ENCODE data around the gene CDYL.

CDYL gene

DNA sequence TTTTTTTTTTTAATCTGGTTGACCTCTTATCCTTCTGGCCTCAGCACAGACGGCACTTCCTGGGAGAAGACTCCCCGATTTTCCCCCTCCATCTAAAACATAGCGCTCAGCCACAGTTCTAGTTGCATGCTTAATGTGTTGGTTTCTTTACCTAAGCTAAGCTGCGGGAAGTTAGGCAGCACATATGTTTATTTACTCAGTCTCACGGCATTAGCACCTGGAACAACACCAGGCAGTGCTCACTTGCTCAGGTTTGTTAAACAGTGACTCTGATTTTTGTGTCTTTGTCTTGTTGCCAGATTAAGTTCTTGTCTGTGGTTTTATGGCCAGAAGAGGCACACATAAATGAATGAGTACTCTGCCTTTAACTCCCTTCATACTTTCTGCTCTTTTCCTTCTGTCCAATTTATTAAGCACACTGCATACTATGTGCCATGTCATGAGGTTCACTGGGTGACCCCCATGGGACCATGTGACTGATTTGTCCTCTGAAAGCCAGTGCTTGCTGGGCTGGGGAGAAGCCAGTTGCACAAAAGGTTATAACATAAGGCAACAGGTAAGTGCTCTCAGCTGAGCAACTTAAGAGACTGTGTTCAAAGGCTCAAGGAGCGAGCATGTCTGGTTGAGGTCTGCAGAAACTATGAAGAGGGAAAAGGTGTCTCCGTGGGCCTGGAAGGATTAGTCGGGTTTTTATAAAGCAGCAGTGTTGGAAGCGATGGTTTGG, 134.0 kb downstream of the CDYL start:
- no peak for DNase-seq

- DNase-seq, result no peak
These were observed 136.4 kb downstream of the CDYL start for GRCh38 chr6:4912559-4912958.

GRCh38 chr6:4913705-4914419, 137.7 kb downstream of the CDYL start:
- no peak for DNase-seq

DNA sequence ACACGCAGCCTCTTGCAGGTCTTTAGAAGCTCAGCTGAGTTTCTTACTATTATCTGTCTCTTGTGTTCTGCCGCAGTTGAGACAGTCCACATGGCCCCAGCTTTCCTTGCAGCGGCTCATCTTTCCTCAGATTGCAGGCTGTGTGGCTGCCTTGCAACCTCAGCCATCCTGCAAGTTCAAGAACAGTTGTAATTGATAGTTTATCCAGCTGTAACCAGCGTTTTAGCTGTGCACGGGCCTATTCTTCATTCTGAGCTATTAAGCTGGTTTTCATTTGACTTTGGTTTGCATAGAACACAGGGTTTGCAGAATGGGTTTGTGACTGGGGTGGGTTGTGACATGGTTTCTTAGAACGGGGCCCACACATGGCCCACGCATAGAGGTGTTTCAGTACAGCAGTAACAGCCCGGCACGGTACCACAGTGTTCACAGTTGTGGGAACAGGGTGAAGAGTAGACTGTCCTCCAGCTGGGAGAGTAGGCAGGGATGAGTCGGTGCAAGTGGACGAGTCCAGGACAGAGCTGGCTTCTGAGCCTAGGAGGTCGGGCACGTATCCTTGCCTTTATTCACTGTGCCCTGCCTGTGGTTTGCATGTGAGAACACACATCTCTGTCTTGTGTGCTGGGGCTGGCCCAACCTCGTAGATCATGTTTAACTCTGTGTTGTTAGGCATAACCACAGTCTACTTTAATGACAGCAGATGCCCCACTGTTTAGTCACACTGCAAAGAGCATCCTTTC, 138.4 kb downstream of the CDYL start:
- no peak for DNase-seq

GRCh38 chr6:4916954-4917561, 140.9 kb downstream of the CDYL start:
- DNase-seq, result no peak

- DNase-seq, result no peak
These were observed 144.8 kb downstream of the CDYL start for GRCh38 chr6:4920914-4921410.

DNA sequence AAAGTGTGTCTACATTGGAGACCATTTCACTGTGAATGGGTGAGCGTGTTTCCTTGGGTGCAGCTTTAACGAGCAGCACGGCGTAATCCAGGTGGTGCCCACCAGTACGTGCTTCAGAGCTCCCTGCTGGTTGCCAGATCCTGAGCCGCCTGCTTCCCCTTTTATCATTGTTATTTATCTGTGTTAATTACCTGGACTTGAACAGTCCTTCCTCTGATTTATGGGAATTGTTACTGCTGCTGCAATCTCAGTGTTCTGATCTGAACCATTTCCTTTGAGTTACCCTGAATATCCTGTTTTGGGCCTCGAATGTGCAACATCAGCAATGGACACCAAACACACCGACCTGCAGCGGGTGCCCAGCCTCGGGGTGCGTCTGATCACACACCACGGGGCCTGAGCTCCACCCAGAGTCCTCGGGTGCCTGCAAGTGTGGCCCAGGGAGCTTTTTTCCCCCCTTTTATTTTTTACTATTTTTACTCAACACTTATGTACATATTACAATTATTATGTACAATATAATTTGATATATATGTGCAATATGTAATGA, 146.4 kb downstream of the CDYL start:
- DNase-seq, result no peak

- no peak for DNase-seq
These were observed 146.9 kb downstream of the CDYL start for GRCh38 chr6:4923081-4923480.

- no peak for DNase-seq
These were observed 148.6 kb downstream of the CDYL start for GRCh38 chr6:4924661-4925271.

- DNase-seq, result no peak
These were observed 149.4 kb downstream of the CDYL start for GRCh38 chr6:4925580-4925979.

GRCh38 chr6:4928426-4928825, 152.2 kb downstream of the CDYL start:
- DNase-seq, result peak; percentile 96

DNA sequence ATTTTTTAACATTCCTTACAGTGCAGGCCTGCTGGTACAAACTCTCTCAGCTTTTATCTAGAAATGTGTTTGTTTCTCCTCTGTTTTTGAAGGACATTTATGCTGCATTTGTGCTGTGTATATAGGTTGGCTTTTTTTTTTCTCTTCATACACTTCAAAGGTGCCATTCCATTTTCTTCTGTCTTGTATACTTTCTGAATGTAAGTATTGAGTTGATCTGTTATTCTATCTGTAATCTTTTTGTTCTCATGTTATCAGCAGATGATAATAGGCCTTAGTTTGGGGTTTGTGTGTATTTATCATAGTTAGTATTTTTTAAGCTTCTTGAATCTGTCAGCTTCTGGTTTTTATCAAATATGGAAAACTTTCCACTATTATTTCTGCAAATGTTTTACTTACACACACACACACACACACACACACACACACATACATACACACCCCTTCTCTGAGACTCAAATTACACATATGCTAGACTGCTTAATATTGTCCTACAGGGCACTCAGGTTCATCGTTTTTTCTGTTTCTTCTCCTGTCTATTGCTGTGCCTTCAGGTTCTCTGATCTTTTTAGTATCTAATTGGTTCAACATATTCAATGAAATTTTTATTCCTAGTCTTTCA, 153.0 kb downstream of the CDYL start:
- DNase-seq, result peak; percentile 46

DNA sequence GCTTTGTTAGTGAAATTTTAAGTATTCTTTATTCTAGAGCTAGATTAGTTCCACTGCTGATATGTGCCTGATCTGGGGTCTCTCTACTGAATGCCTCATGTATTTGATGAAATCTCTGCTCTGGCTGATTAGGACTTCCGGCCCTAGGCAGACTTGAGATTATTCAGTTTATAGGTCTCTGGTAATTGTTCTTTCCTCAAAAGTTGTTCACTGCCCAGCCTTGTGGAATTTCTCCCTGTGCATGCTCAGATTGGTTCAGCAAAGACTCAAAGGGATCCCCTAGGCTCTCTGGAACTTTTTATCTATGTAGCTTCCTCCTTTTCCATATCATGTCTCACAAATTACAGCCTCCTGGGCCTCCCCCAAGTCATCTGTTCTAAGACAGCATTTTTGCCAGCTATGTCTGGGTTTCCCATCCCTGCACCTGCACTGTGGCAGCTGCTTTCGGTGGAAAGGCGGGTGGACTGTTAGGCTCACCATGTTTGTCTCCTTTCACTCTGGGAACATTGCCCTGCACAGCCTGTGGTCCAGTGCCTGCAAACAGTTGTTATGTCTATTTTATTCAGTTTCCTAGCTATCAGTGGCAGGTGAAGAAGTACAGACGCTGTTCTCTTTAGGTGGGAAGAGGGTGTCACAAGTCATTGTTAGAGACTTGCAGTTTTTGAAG, 154.0 kb downstream of the CDYL start:
- DNase-seq, result peak; percentile 69

DNA sequence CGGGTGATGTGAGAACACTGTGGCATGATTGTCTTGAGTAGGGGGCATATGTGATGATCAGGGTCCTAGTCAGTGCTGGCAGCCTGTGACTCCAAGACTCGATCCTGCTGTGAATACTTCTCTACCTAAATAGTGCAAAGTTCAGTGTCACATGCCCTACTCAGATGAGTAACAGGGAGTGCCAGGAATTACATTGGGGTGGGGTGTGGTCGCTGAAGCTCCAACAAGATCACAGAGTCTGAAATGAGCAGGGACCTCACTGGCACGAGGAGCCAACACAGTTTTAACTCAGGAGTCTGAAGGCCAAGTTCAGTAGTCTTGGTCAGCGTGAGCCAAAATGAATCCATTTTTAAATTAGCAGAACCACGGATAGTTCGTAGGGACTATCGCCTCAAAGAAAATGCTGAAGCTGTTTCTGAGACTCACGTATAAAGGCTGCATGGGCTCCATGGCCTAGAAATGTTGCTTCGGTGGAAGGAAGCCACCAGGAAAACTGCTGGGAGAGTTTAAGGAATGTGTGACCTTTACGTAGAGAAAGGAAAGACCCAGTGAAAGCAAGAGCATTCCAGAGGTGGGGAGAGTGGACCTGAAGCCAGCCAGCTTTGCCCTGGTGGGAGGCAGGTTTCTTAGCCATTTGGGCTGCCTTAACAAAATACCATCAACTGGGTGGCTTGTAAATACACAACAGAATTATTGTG, 155.5 kb downstream of the CDYL start:
- DNase-seq, result no peak

GRCh38 chr6:4932228-4932903, 156.2 kb downstream of the CDYL start:
- no peak for DNase-seq

- no peak for DNase-seq
These were observed 159.3 kb downstream of the CDYL start for GRCh38 chr6:4935486-4935885.

GRCh38 chr6:4935975-4936680, 159.9 kb downstream of the CDYL start:
- DNase-seq, result no peak

- DNase-seq, result peak; percentile 83
These were observed 160.5 kb downstream of the CDYL start for GRCh38 chr6:4936681-4937041.

- DNase-seq, result no peak
These were observed 161.2 kb downstream of the CDYL start for GRCh38 chr6:4937414-4937813.

DNA sequence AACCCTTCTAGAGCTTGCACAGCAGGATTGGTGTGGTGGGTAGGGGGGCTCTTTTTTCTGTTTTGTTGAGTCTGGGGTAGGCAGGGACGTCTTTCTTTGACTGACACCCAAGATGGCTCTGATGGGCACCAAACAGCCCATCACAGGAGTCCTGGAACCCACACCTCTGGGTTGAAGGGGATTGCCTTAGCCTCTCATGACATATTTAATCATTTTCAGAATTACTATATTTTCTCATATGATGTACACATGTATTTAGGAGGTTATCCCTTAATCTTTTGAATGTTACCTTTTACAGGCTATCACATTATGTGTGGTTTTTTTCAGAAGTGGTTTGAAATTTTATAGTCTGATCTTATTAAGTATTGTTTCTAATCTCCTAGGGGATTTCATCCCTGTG, 163.0 kb downstream of the CDYL start:
- no peak for DNase-seq

Measured in OCI-M1 (cell line).